HG03460 (cell line): ENCODE results near the gene DAAM1.

Experiments used
- ATAC-seq: cut with Tn5 transposase; IDR thresholded peaks from one replicate; pipeline ENCODE4 v1.9.1; 2021; ENCODE audit not compliant: unreplicated experiment

The DAAM1 gene

GRCh38 chr14:59358784-59359183 lies 170.3 kb downstream of the DAAM1 start:
- ATAC-seq = no peak

GRCh38 chr14:59359431-59360124 lies 171.1 kb downstream of the DAAM1 start:
- no peak for ATAC-seq

- ATAC-seq = no peak
These were observed 171.8 kb downstream of the DAAM1 start for GRCh38 chr14:59360233-59360632.

GRCh38 chr14:59360923-59361794 lies 172.7 kb downstream of the DAAM1 start:
- no peak for ATAC-seq

GRCh38 chr14:59362513-59362912 lies 174.0 kb downstream of the DAAM1 start:
- no peak for ATAC-seq

- no peak for ATAC-seq
These were observed 175.2 kb downstream of the DAAM1 start for GRCh38 chr14:59363531-59364226.

GRCh38 chr14:59370158-59370742 lies 181.8 kb downstream of the DAAM1 start:
- ATAC-seq = no peak

- ATAC-seq = no peak
These were observed 183.3 kb downstream of the DAAM1 start for GRCh38 chr14:59371771-59372170.

GRCh38 chr14:59374048-59374447 lies 185.6 kb downstream of the DAAM1 start:
- no peak for ATAC-seq

- no peak for ATAC-seq
These were observed 188.2 kb downstream of the DAAM1 start for GRCh38 chr14:59376686-59377085.

GRCh38 chr14:59377491-59377890 lies 189.0 kb downstream of the DAAM1 start:
- ATAC-seq = no peak

GRCh38 chr14:59377991-59378601 lies 189.6 kb downstream of the DAAM1 start:
- ATAC-seq = no peak

GRCh38 chr14:59389936-59390335 lies 201.5 kb downstream of the DAAM1 start:
- no peak for ATAC-seq

- ATAC-seq = no peak
These were observed 202.9 kb downstream of the DAAM1 start for GRCh38 chr14:59391388-59391787.

- ATAC-seq = no peak
These were observed 205.8 kb downstream of the DAAM1 start for GRCh38 chr14:59394268-59394667.

- ATAC-seq = no peak
These were observed 207.2 kb downstream of the DAAM1 start for GRCh38 chr14:59395672-59396071.

GRCh38 chr14:59398841-59399240 lies 210.4 kb downstream of the DAAM1 start:
- no peak for ATAC-seq

- ATAC-seq = no peak
These were observed 218.2 kb downstream of the DAAM1 start for GRCh38 chr14:59406454-59407245.

- ATAC-seq = no peak
These were observed 219.0 kb downstream of the DAAM1 start for GRCh38 chr14:59407246-59408010.
